CD4-positive, alpha-beta T cell treated with Interleukin-12 subunit alpha and Interleukin-12 subunit beta, for 1 hour (primary cell): ENCODE data around the gene SYT10.
"Not testable (repeated sequence)": the region's sequence is repeated elsewhere in the genome, so short reads cannot be mapped to it uniquely, and the experiment has no call there.

ENCODE experiments used
- DNase-seq: peaks from one replicate; pipeline ENCODE4 v3.0.0-alpha.2; 2020

Gene SYT10

GRCh38 chr12:33331961-33332398 is 107.6 kb downstream of the SYT10 start:
- not testable (repeated sequence) for DNase-seq

- no peak for DNase-seq
Measured at GRCh38 chr12:33330940-33331339, 108.7 kb downstream of the SYT10 start.
